Suprapubic skin (tissue), 4 donors: ENCODE data around the gene MAVS. TPM values are rescaled to one million over a fixed set of nuclear protein-coding genes. Genes with fewer than 3 reads are reported as not detected.
"Not testable (repeated sequence)": the region's sequence is repeated elsewhere in the genome, so short reads cannot be mapped to it uniquely, and the experiment has no call there.

Experiments used
- DNase-seq, 2 donors: peaks; one replicate each; pipeline ENCODE4 v3.0.0-alpha.2; 2019; ENCODE audit warnings: low spot score in 2 of 2
- H3K27ac ChIP-seq: fragments of 200-600 bp; sonication (generic); one replicate; pipeline ENCODE4 v1.5.1; 2019
- H3K27me3 ChIP-seq: fragments of 200-600 bp; sonication (generic); one replicate; pipeline ENCODE4 v1.5.1; 2019
- H3K36me3 ChIP-seq: fragments of 200-600 bp; sonication (generic); one replicate; pipeline ENCODE4 v1.5.1; 2019
- H3K4me1 ChIP-seq: fragments of 200-600 bp; sonication (generic); one replicate; pipeline ENCODE4 v1.5.1; 2019
- H3K4me3 ChIP-seq: fragments of 200-600 bp; sonication (generic); one replicate; pipeline ENCODE4 v1.5.1; 2019; ENCODE audit warnings: mild to moderate bottlenecking
- H3K9me3 ChIP-seq: fragments of 200-600 bp; sonication (generic); one replicate; pipeline ENCODE4 v1.5.1; 2019
- CTCF ChIP-seq, 2 donors: fragments of 200-600 bp in 1 of 2; fragments of 450-650 bp in 1 of 2; sonication (generic) in 1 of 2; IDR thresholded peaks; one replicate each; pipeline ENCODE4 v1.5.1; 2016 to 2019; ENCODE audit warnings: antibody characterized with exemption in 2 of 2, mild to moderate bottlenecking in 1 of 2, moderate library complexity in 1 of 2
- EP300 ChIP-seq: sonication (generic); formaldehyde crosslinking; IDR thresholded peaks from one replicate; pipeline ENCODE4 v1.6.1; 2017; ENCODE audit warnings: antibody characterized with exemption
- POLR2A ChIP-seq, 2 donors: fragments of 450-650 bp; IDR thresholded peaks; one replicate each; pipeline ENCODE4 v1.6.1; 2017; ENCODE audit warnings: antibody characterized with exemption in 2 of 2, mild to moderate bottlenecking in 2 of 2, moderate library complexity in 2 of 2
- POLR2AphosphoS5 ChIP-seq, 3 donors: sonication (generic); formaldehyde crosslinking; IDR thresholded peaks; one replicate each; pipeline ENCODE4 v1.6.1; 2017; ENCODE audit warnings: antibody characterized with exemption in 3 of 3
- WGBS: methylation state at CpG from one replicate; pipeline ENCODE4 v1.1.5; 2018; 5-methylcytosine and 5-hydroxymethylcytosine counted together
- total RNA-seq, 4 donors: library from RNA; depleted of rRNA; stranded (reverse); fragments of >200 nt; gene quantifications; one replicate each; pipeline ENCODE4 v1.1.0, GENCODE V29; 2016

MAVS gene
- total RNA-seq, 4 donors from 2014 or later, result 29.1 to 50.0 (median 39.1) TPM

GRCh38 chr20:3826420-3826819 is 20.2 kb upstream of the MAVS start:
- no peak for TF ChIP-seq EP300
- TF ChIP-seq POLR2AphosphoS5 (IDR thresholded peaks at IDR 0.05), result no peak
- TF ChIP-seq CTCF (IDR thresholded peaks at IDR 0.05), result no peak
- TF ChIP-seq POLR2A (IDR thresholded peaks at IDR 0.05), result no peak
- Histone ChIP-seq H3K36me3 (peaks cover 58% of the 10 kb centered on the region), H3K4me1 (peaks cover 5% of the 10 kb centered on the region), H3K9me3 (no peaks in the 10 kb centered on the region), H3K27ac (no peak overlapping the region), H3K27me3 (no peaks in the 10 kb centered on the region), H3K4me3 (no peak overlapping the region)
- DNase-seq, result no peak
- WGBS, result 86% methylated on average over 4 of the region's 4 CpGs

GRCh38 chr20:3828798-3829197 is 17.8 kb upstream of the MAVS start:
- Histone ChIP-seq H3K4me3 (no peak overlapping the region), H3K4me1 (no peaks in the 10 kb centered on the region), H3K9me3 (no peaks in the 10 kb centered on the region), H3K27ac (no peak overlapping the region), H3K36me3 (peaks cover 43% of the 10 kb centered on the region), H3K27me3 (no peaks in the 10 kb centered on the region)
- WGBS, result 91% methylated on average over 3 of the region's 3 CpGs
- no peak for DNase-seq
- TF ChIP-seq CTCF (IDR thresholded peaks at IDR 0.05), result no peak
- no peak for TF ChIP-seq POLR2AphosphoS5 (IDR thresholded peaks at IDR 0.05)
- no peak for TF ChIP-seq POLR2A (IDR thresholded peaks at IDR 0.05)
- TF ChIP-seq EP300, result no peak

GRCh38 chr20:3829891-3830290 is 16.7 kb upstream of the MAVS start:
- H3K9me3 ChIP-seq, H3K27ac ChIP-seq, DNase-seq, H3K4me1 ChIP-seq, H3K4me3 ChIP-seq, H3K27me3 ChIP-seq: not testable (repeated sequence)
- 99% methylated on average over 5 of the region's 5 CpGs for WGBS
- peaks cover 32% of the 10 kb centered on the region for H3K36me3 ChIP-seq

- WGBS, result 95% methylated on average over 4 of the region's 4 CpGs
- no peak for DNase-seq
- Histone ChIP-seq H3K9me3 (no peaks in the 10 kb centered on the region), H3K4me3 (no peak overlapping the region), H3K27me3 (no peaks in the 10 kb centered on the region), H3K4me1 (no peaks in the 10 kb centered on the region), H3K36me3 (peaks cover 2% of the 10 kb centered on the region), H3K27ac (no peak overlapping the region)
- TF ChIP-seq EP300, result no peak
- no peak for TF ChIP-seq POLR2A (IDR thresholded peaks at IDR 0.05)
- TF ChIP-seq POLR2AphosphoS5 (IDR thresholded peaks at IDR 0.05), result no peak
- no peak for TF ChIP-seq CTCF (IDR thresholded peaks at IDR 0.05)
Measured at GRCh38 chr20:3836132-3836531, 10.5 kb upstream of the MAVS start.

- Histone ChIP-seq H3K4me1 (no peaks in the 10 kb centered on the region), H3K27me3 (no peaks in the 10 kb centered on the region), H3K9me3 (no peaks in the 10 kb centered on the region), H3K27ac (no peak overlapping the region), H3K36me3 (peaks cover 2% of the 10 kb centered on the region), H3K4me3 (no peak overlapping the region)
- no peak for DNase-seq
- WGBS, result 97% methylated on average over 3 of the region's 3 CpGs
- no peak for TF ChIP-seq POLR2AphosphoS5 (IDR thresholded peaks at IDR 0.05)
- no peak for TF ChIP-seq CTCF (IDR thresholded peaks at IDR 0.05)
- no peak for TF ChIP-seq POLR2A (IDR thresholded peaks at IDR 0.05)
- no peak for TF ChIP-seq EP300
Measured at GRCh38 chr20:3839328-3839727, 7.3 kb upstream of the MAVS start.

GRCh38 chr20:3840201-3840600 is 6.4 kb upstream of the MAVS start:
- not testable (repeated sequence) for H3K4me3 ChIP-seq, H3K4me1 ChIP-seq, DNase-seq, H3K27ac ChIP-seq, H3K27me3 ChIP-seq, H3K9me3 ChIP-seq, H3K36me3 ChIP-seq
- WGBS, result 93% methylated on average over 7 of the region's 7 CpGs
